TTC549 (cell line): ENCODE data around the gene WARS2.

Experiments
- FAIRE-seq: peaks from 2 replicates; lab custom pipeline; 2012; peaks lifted over from hg19 to GRCh38; lab: Jason Lieb, UNC

Gene WARS2

GRCh38 chr1:118998171-118998570 is 142.3 kb downstream of the WARS2 start:
- no peak for FAIRE-seq

DNA sequence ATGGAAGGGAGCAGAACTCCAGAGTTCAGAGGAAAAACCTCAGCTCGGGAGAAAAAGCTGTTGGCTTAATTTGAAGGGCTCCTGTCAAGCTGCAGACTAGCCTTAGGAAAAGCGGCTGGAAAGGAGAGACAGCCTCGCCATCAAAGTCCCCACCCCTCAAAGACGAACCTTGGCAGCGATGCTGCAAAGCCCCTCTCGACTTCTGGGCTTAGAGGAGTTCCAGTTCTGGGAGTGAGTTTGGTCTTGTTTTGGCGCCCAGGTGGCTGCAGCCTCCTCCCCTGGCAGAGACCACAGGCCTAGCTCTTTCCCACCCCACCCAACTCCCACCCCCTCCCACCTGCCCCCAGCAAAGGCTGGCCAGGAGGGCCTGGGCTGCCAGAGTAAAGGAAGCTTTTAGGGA is 143.2 kb downstream of the WARS2 start:
- FAIRE-seq: no peak

GRCh38 chr1:118995312-118996016 is 145.0 kb downstream of the WARS2 start:
- FAIRE-seq: no peak

- no peak for FAIRE-seq
These were observed 146.8 kb downstream of the WARS2 start for GRCh38 chr1:118993700-118994026.

DNA sequence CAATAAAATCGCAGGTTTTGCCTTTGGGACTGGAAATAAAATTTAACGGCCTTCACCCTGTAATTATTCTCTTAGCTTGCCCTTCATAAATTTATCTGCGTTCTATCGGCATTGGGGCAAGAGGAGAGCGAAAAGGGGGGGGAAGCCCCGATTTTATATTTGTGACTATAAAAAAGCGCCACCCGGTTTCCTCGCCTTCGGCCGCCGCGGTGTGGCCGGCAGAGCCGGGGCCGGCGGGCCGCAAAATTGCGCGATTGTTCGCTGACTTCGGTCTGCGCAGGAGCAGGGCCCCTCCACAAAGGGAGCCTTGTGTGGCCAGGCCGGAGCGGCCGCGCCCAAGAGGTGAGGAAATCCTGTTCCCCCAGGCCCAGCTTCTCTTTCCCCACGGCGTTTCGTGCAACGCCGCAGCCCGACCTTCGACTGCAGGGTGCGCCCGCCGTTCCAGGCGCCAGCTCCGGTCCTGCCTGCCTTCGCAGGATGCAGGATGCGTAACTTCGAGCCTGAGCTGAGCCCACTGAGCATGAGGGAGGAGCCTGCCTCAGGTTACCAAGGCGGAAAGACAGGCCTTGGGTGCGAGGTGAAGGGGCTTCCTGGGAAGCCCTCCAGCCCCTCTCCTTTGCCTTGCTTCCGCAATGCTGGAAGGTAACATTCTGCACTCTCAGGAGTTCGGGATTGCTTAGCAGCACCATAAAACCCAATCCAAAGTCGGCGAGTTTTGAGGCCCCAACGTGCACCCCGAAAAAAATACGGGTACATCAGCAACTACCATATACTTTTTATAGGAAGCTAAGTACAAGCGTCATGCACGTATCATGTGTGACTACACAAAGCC is 147.4 kb downstream of the WARS2 start:
- FAIRE-seq: no peak

DNA sequence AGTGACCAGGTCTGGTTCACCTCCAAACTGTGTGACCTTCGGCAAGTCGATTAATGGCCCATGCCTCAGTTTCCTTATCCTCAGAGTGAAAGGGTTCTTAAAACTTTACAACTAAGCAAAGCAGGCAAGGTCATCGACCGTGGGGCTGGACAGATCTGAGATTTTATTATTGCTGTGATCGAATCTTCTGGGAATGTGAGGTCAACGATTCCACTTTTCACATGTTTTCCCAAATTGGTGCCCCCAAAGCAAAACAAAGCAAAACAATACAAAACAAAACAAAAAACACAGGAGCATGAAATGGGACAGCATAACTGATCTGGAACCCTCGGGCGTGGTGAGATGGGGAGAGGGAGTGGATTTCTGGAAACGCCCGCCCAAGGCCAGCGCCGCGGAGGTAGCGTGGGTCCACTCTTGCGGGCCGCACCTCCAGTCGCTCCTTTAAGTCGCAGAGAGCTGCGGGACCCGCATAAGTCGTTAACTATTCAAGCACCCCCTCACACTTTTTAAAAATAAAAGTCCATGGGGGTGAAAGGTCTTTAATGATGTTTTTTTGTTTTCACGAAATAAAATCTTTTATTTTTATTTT is 148.1 kb downstream of the WARS2 start:
- no peak for FAIRE-seq

GRCh38 chr1:118991448-118991847 is 149.0 kb downstream of the WARS2 start:
- no peak for FAIRE-seq

GRCh38 chr1:118990513-118991152 is 149.8 kb downstream of the WARS2 start:
- no peak for FAIRE-seq

DNA sequence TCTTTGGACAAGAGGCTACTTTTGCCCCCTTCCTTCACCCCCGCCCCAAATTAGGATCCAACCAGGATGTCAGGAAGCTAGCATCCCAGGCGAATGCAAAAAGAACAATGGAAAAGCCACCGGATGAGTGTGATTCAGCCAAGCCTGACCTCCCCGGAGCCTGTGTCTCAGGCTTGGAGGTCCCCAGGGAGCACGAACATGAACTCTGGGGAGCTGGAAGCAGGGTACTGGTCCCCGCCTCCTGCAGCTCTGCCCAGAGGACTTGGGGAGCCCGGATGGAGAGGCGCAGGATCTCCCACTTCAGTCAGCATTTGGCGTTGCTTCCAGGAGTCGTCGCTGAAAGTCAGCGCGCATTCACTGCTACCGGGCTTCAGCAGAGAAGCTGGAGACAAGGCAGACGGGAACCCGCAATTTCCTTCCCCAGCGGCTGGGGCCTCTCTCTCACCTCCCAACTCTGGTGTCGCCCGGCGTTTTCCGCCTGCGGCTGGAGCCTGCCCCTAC is 150.5 kb downstream of the WARS2 start:
- FAIRE-seq: no peak

- FAIRE-seq: no peak
These were observed 151.2 kb downstream of the WARS2 start for GRCh38 chr1:118989006-118989815.

GRCh38 chr1:118988186-118989005 is 152.1 kb downstream of the WARS2 start, which contains the start of gene TBX15:
Gene TBX15, minus strand, starts transcription at chr1:118988343. Its CDS starts 548 bp downstream, at chr1:118987795.
- FAIRE-seq: no peak

GRCh38 chr1:118987468-118988185 is 152.8 kb downstream of the WARS2 start:
- no peak for FAIRE-seq

- no peak for FAIRE-seq
These were observed 153.6 kb downstream of the WARS2 start for GRCh38 chr1:118986555-118987467.

DNA sequence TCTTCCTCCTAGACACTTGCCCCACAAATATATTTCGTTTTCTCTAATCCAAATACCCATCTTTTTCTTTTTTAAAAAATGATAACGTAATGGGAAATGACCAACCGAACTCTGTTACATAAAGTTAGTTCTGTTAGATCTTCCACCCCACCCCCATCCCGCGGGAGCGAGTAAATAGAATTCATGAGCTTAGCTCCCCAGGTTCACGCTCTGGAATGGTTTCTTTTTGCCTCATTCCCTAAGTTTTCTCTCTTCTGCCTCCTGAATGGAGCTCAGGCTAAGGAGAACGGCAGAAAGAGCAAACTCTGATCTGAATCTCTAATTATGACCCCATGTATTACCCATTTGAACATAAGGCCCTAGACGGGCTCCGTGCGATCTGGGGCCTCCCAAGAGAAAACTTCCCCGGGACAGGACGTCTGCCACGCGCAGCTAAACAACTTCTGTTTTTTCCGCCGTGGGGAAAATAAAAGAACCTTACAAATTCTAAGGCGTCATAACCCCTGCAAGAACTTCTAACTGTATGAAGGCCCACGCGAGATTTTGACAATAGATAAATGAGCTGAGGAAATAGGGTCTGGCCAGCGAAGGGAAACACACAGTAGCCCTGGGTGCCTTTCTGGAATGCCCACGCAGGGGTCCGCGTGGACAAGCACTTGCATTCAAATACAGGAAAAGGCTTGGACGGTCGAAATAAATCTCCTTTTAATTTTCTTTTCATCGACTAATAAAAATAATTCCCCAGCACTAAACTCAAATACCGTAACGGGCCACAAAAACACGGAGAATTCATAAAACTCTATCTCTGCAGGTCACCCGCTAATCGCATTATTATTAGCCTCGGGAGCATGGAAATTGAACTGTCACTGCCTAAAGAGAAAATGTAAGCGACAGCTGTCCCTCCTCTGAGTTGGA is 154.6 kb downstream of the WARS2 start:
- FAIRE-seq: no peak

DNA sequence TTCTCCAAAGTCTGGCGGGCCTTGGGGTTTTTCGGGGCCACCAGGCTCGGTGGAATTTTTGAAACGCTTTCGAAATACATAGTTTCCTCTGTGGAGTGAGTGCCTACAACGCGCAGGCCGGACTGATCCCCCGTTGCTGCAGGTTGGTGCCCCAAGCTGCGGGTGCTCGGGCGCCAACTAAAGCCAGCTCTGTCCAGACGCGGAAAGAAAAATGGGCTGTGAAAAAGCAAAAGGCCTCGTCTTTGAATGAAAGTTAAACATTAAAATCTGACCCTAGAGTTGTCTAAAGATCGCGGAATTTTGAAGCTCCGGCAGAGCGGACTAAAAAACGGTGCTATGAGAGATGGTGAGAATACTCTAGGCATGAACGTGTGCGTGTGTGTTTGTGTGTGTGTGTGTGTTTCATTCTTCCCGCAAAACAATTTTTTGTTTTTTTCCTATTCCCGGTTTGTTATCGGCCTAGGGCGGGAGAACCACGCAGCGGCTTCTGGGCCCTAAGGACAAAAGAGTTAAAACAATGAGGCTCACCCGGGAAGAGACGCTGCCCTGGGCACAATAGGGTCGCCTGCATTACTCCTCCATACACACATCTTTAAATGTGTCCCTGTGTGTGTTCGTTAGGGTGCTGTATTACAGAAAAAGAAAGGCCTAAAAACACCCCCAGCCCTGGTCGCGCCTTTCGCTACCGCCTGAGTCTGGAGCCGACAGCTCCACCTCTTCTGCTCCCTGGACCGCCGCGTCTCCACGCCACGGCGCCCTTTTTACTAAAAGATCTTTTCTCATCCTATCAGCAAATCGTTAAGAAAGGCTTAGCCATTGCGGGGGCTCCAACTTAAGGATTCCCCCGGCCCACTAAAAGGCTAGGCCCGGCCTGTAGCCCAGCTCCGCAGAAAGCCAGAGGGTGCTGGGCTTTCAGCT is 155.5 kb downstream of the WARS2 start:
- no peak for FAIRE-seq

DNA sequence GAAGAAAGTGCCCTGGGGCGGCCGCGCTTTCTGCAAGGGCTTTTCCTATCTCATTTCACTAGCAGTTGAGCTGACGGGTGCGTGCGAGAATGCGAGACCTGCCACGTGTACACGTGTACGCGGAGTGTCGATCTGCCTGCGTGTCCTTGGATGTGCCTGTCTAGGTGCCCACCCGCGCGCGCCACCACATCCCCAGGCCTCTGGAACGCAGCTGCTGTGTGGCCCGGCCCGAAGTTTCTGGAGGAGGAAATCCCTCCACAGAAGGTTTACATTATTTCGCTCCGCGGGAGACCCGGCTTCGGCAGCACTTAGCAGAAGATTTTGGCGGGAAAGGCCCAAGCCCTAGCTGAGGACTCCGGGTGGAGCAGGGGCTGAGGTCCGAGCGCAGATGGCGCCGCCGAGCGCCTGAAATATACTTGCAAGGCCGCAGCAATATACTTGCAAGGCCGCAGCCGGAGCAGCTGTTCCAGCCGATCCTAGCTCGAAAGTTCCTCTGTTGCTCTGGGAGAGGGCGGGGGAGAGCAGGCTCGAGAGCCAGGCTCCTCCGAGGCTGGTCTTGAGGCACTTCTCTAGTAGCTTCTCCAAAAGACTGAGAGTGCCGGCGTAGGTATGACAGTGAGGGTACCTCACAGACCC is 156.2 kb downstream of the WARS2 start:
- FAIRE-seq: no peak
